Measurements from ENCODE around the gene MAFG. TPM values are rescaled to one million over a fixed set of nuclear protein-coding genes. Genes with fewer than 3 reads are reported as not detected.
A peak's percentile ranks its signal among the peaks of the same experiment; 100 is the strongest.

Gene MAFG
- total RNA-seq, 2 experiments from 2014 or later, result 15.3 to 18.3 TPM

- DNase-seq (no peak), ATAC-seq (no peak)
- H3K27ac Mint-ChIP-seq, result no peak overlapping the region
- CTCF ChIA-PET, result interaction anchor here (0.6 to 0.9 kb wide), 2 partner anchors 13 to 58 kb away, joined by 3 to 4 read pairs; no protein-coding TSS in a partner anchor
- H3K4me3 Mint-ChIP-seq, result no peak overlapping the region
- H3K9me3 Mint-ChIP-seq (ENCODE audit: low read depth), result no peaks in the 10 kb centered on the region
- H3K36me3 Mint-ChIP-seq (ENCODE audit: low read depth), result no peaks in the 10 kb centered on the region
- POLR2A ChIA-PET, result interaction anchor here (0.6 to 0.8 kb wide), 2 partner anchors 57 to 78 kb away, joined by 5 to 8 read pairs; no protein-coding TSS in a partner anchor
- peaks cover 3% of the 10 kb centered on the region for H3K27me3 Mint-ChIP-seq
- intact Hi-C loops (cut with DNase I, micrococcal nuclease), result no loop called here
- peaks cover 12% of the 10 kb centered on the region for H3K4me1 Mint-ChIP-seq
Observed at GRCh38 chr17:81964081-81964849, 36.7 kb upstream of the MAFG start.

DNA sequence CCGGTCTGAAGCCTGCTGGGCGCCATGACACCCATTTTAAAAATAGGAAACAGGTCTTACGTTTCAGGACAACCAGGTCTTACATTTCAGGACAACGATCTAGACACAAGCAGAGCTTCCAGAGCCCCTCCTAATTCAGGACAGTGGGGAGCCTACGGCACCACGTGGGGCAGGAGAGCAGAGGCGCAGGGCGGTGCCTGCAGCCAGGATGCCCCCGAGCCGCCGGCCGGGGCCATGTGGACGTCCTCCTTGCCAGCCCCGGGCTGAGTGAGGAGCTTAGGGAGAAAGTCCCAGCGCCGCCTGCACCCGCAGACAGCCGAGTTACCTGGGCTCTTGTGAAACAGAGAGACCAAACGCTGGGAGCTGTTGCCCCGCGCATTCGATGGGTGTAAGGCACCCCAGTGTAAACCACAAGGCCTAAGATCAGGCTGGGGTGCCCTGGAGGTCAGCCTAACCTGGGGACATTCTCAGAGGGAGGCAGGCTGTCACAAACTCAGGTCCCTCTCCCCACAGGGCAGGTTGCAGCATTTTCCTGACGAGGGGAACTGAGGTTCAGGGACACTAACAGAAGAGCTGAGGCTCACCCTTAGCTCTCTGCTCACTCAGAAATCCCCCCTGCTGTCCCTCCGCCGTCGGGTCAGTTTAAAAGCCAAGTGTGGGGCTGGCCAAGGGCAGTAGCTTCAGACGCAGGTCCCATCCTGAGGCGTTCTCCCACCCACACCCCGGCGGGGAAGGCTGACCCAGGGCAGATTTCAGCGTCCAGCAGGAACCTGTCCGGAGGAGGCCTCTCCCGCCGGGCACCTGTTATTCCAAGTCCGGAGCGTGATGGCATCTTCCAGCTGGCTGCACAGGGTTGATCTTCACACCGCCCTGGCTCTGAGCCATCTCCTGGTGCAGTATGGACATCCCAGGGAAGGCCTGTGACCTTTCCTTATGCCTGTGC, 35.2 kb upstream of the MAFG start:
- Mint-ChIP-seq H3K27ac (no peak overlapping the region), H3K4me3 (no peak overlapping the region), H3K27me3 (peaks cover 11% of the 10 kb centered on the region), H3K36me3 (ENCODE audit: low read depth) (no peaks in the 10 kb centered on the region), H3K4me1 (no peaks in the 10 kb centered on the region), H3K9me3 (ENCODE audit: low read depth) (no peaks in the 10 kb centered on the region)
- ATAC-seq, result no peak
- ChIA-PET POLR2A (interaction anchor here (0.6 kb wide), 1 partner anchor 10 kb away, joined by 4 read pairs; no protein-coding TSS in a partner anchor), CTCF (interaction anchor here (0.6 kb wide), 3 partner anchors 40 to 436 kb away, joined by 3 read pairs; no protein-coding TSS in a partner anchor)
- intact Hi-C loops (cut with DNase I, micrococcal nuclease), result no loop called here
- no peak for DNase-seq

GRCh38 chr17:81961521-81962498, 34.3 kb upstream of the MAFG start:
- ATAC-seq (no peak), DNase-seq (no peak)
- peaks cover 11% of the 10 kb centered on the region for H3K27me3 Mint-ChIP-seq
- ChIA-PET POLR2A (no interaction called here), CTCF (interaction anchor here (0.6 kb wide), 1 partner anchor 41 kb away, joined by 3 read pairs; no protein-coding TSS in a partner anchor)
- no peak overlapping the region for H3K27ac Mint-ChIP-seq
- H3K4me3 Mint-ChIP-seq, result no peak overlapping the region
- intact Hi-C loops (cut with DNase I, micrococcal nuclease), result loop anchor here in 1 of 2 experiments (2.0 kb wide), 1 partner anchor 193 kb away; no protein-coding TSS in a partner anchor
- no peaks in the 10 kb centered on the region for H3K4me1 Mint-ChIP-seq
- H3K36me3 Mint-ChIP-seq (ENCODE audit: low read depth), result no peaks in the 10 kb centered on the region
- no peaks in the 10 kb centered on the region for H3K9me3 Mint-ChIP-seq (ENCODE audit: low read depth)

- POLR2A ChIA-PET, result no interaction called here
- no peaks in the 10 kb centered on the region for H3K36me3 Mint-ChIP-seq (ENCODE audit: low read depth)
- DNase-seq (no peak), ATAC-seq (no peak)
- intact Hi-C loops (cut with DNase I, micrococcal nuclease), result loop anchor here in 1 of 2 experiments (2.0 kb wide), 1 partner anchor 194 kb away; no protein-coding TSS in a partner anchor
- no peak within 1 kb of the TSS for H3K27ac Mint-ChIP-seq
- no peak within 1 kb of the TSS for H3K4me3 Mint-ChIP-seq
- H3K4me1 Mint-ChIP-seq, result no peaks in the 10 kb centered on the region
- CTCF ChIA-PET, result interaction anchor here (0.5 to 2.3 kb wide), 3 partner anchors 23 to 61 kb away, joined by 3 to 54 read pairs (median 8); partner anchors contain the start of genes CENPX and LRRC45
- no peaks in the 10 kb centered on the region for H3K9me3 Mint-ChIP-seq (ENCODE audit: low read depth)
- H3K27me3 Mint-ChIP-seq, result peaks cover 11% of the 10 kb centered on the region
Observed at GRCh38 chr17:81961087-81961511, 33.6 kb upstream of the MAFG start, which contains the start of gene NOTUM. NOTUM (minus strand) TSS chr17:81961187; CDS start chr17:81960909, 278 bp downstream.

GRCh38 chr17:81960130-81960958, 32.8 kb upstream of the MAFG start:
- ATAC-seq (no peak), DNase-seq (peak; percentile 45)
- Mint-ChIP-seq H3K9me3 (ENCODE audit: low read depth) (no peaks in the 10 kb centered on the region), H3K36me3 (ENCODE audit: low read depth) (no peaks in the 10 kb centered on the region), H3K4me1 (no peaks in the 10 kb centered on the region), H3K4me3 (no peak overlapping the region), H3K27ac (no peak overlapping the region), H3K27me3 (peaks cover 11% of the 10 kb centered on the region)
- intact Hi-C loops (cut with DNase I, micrococcal nuclease), result loop anchor here in 1 of 2 experiments (2.0 kb wide), 1 partner anchor 194 kb away; no protein-coding TSS in a partner anchor
- CTCF ChIA-PET, result interaction anchor here (0.5 to 2.3 kb wide), 18 partner anchors 10 to 486 kb away, joined by 3 to 54 read pairs (median 3); partner anchors contain the start of genes CENPX and LRRC45
- POLR2A ChIA-PET, result interaction anchor here (1.1 kb wide), 1 partner anchor 61 kb away, joined by 3 read pairs; no protein-coding TSS in a partner anchor

GRCh38 chr17:81959362-81960129, 32.0 kb upstream of the MAFG start:
- intact Hi-C loops (cut with DNase I, micrococcal nuclease), result loop anchor here (1.0 to 2.0 kb wide), 4 partner anchors 18 to 195 kb away; partner anchors contain the start of genes ASPSCR1 (in 1 of the 2) and DCXR (in 1 of the 2)
- H3K4me3 Mint-ChIP-seq, result peak overlapping the region; percentile 38
- no peaks in the 10 kb centered on the region for H3K9me3 Mint-ChIP-seq (ENCODE audit: low read depth)

GRCh38 chr17:81958633-81959342, 31.3 kb upstream of the MAFG start:
- intact Hi-C loops (cut with DNase I, micrococcal nuclease), result loop anchor here (1.0 kb wide), 3 partner anchors 19 to 79 kb away; partner anchors contain the start of genes ASPSCR1 (in 1 of the 2) and DCXR (in 1 of the 2)
- H3K27ac Mint-ChIP-seq, result no peak overlapping the region
- CTCF ChIA-PET, result interaction anchor here (0.6 to 2.3 kb wide), 26 partner anchors 8 to 487 kb away, joined by 3 to 54 read pairs (median 3); partner anchors contain the start of genes CENPX, DCXR, LRRC45 and RAC3
- DNase-seq (no peak), ATAC-seq (no peak)
- H3K27me3 Mint-ChIP-seq, result peaks cover 11% of the 10 kb centered on the region
- H3K4me1 Mint-ChIP-seq, result no peaks in the 10 kb centered on the region
- no peaks in the 10 kb centered on the region for H3K36me3 Mint-ChIP-seq (ENCODE audit: low read depth)
- no peaks in the 10 kb centered on the region for H3K9me3 Mint-ChIP-seq (ENCODE audit: low read depth)
- H3K4me3 Mint-ChIP-seq, result peak overlapping the region; percentile 38
- POLR2A ChIA-PET, result interaction anchor here (1.1 kb wide), 1 partner anchor 63 kb away, joined by 3 read pairs; no protein-coding TSS in a partner anchor

More at GRCh38 chr17:81959362-81960129, 32.0 kb upstream of the MAFG start:
- no peaks in the 10 kb centered on the region for H3K4me1 Mint-ChIP-seq
- no peaks in the 10 kb centered on the region for H3K36me3 Mint-ChIP-seq (ENCODE audit: low read depth)
- H3K27ac Mint-ChIP-seq, result no peak overlapping the region
- ChIA-PET POLR2A (interaction anchor here (1.1 kb wide), 1 partner anchor 62 kb away, joined by 3 read pairs; no protein-coding TSS in a partner anchor), CTCF (interaction anchor here (0.5 to 2.3 kb wide), 28 partner anchors 9 to 487 kb away, joined by 3 to 54 read pairs (median 3); partner anchors contain the start of genes CENPX, DCXR, LRRC45 and RAC3)
- ATAC-seq (peak; percentile 90), DNase-seq (peak; percentile 86)
- H3K27me3 Mint-ChIP-seq, result peaks cover 11% of the 10 kb centered on the region

DNA sequence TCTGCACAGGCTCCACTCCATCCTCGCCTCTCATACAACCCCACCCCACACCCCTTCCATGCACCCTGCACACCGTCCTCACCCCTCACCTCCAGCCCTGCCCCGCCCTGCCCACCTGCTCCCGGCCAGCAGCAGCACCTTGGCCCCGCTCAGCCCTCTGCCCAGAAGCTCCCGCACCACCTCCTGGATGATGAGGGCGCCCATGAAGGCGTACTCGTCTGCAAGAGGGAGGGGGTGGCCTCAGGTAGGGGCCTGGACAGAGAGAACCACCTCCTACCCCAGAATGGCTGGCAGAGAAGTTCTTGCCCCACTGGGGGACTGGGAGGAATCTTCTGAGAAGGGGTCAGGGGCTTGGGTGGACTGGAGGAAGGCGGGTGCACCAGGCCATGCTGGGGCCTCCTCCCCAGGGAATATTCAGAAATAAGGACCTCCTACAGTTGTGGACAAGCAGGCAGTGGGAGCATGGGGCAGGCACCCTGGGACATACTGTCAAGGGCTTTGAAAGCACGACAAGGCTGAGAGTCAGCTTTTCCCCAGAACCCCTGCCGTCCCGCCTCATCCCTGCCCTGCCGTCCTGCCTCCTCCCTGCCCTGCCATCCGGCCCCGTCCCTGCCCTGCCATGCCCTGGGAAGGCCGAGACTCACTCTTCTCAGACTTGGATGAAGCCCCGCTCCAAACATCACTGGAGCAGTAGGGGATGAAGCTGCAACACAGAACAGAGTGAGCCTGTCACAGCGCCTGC, 30.3 kb upstream of the MAFG start:
- Mint-ChIP-seq H3K36me3 (ENCODE audit: low read depth) (no peaks in the 10 kb centered on the region), H3K27me3 (peaks cover 11% of the 10 kb centered on the region)
- DNase-seq, result no peak

More for the DNA sequence above, 30.3 kb upstream of the MAFG start:
- no peak overlapping the region for H3K27ac Mint-ChIP-seq
- ChIA-PET POLR2A (no interaction called here), CTCF (no interaction called here)
- H3K9me3 Mint-ChIP-seq (ENCODE audit: low read depth), result no peaks in the 10 kb centered on the region
- H3K4me1 Mint-ChIP-seq, result no peaks in the 10 kb centered on the region
- no peak overlapping the region for H3K4me3 Mint-ChIP-seq
- intact Hi-C loops (cut with DNase I, micrococcal nuclease), result no loop called here
- ATAC-seq, result no peak

Data from activated CD4-positive, alpha-beta T cell treated with anti-CD3 and anti-CD28 coated beads for 36 hours (primary cell).